ENCODE data around the gene ARG1. TPM values are rescaled to one million over a fixed set of nuclear protein-coding genes. Genes with fewer than 3 reads are reported as not detected.

The ARG1 gene
- total and polyA plus RNA-seq, 8 donors, result 0.30 to 2.2 (median 2.2) TPM; not detected in 5

- H3K27ac ChIP-seq, result no peak overlapping the region
- 56 to 76% (median 69%) methylated on average over 2 of the region's 2 CpGs for WGBS, 5 donors
- intact Hi-C loops (cut with DNase I; ENCODE audit: low total_unique reads), result no loop called here
- H3K36me3 ChIP-seq, result no peaks in the 10 kb centered on the region
- H3K4me1 ChIP-seq, result no peaks in the 10 kb centered on the region
- H3K27me3 ChIP-seq, result no peaks in the 10 kb centered on the region
- H3K4me3 ChIP-seq, result no peak overlapping the region
- H3K9me3 ChIP-seq, result no peaks in the 10 kb centered on the region
- no peak for TF ChIP-seq POLR2A (IDR thresholded peaks at IDR 0.05)
- TF ChIP-seq POLR2AphosphoS5 (IDR thresholded peaks at IDR 0.05), result no peak
- TF ChIP-seq, protein P1, sequence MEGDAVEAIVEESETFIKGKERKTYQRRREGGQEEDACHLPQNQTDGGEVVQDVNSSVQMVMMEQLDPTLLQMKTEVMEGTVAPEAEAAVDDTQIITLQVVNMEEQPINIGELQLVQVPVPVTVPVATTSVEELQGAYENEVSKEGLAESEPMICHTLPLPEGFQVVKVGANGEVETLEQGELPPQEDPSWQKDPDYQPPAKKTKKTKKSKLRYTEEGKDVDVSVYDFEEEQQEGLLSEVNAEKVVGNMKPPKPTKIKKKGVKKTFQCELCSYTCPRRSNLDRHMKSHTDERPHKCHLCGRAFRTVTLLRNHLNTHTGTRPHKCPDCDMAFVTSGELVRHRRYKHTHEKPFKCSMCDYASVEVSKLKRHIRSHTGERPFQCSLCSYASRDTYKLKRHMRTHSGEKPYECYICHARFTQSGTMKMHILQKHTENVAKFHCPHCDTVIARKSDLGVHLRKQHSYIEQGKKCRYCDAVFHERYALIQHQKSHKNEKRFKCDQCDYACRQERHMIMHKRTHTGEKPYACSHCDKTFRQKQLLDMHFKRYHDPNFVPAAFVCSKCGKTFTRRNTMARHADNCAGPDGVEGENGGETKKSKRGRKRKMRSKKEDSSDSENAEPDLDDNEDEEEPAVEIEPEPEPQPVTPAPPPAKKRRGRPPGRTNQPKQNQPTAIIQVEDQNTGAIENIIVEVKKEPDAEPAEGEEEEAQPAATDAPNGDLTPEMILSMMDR (IDR thresholded peaks at IDR 0.05), result no peak
- TF ChIP-seq EP300 (IDR thresholded peaks at IDR 0.05), result no peak
- DNase-seq, result no peak
Measured at GRCh38 chr6:131549811-131550210, 23.2 kb upstream of the ARG1 start.

- Histone ChIP-seq H3K27me3 (no peaks in the 10 kb centered on the region), H3K4me1 (no peaks in the 10 kb centered on the region), H3K27ac (no peak overlapping the region), H3K9me3 (no peaks in the 10 kb centered on the region), H3K4me3 (no peak overlapping the region), H3K36me3 (no peaks in the 10 kb centered on the region)
- intact Hi-C loops (cut with DNase I; ENCODE audit: low total_unique reads), result no loop called here
- DNase-seq, result no peak
- 77 to 89% (median 88%) methylated on average over 4 of the region's 4 CpGs for WGBS, 5 donors
- TF ChIP-seq POLR2AphosphoS5 (IDR thresholded peaks at IDR 0.05) (no peak), EP300 (IDR thresholded peaks at IDR 0.05) (no peak), POLR2A (IDR thresholded peaks at IDR 0.05) (no peak)
- TF ChIP-seq, protein P1 (IDR thresholded peaks at IDR 0.05), result no peak
Measured at GRCh38 chr6:131551902-131552301, 21.1 kb upstream of the ARG1 start.

- H3K9me3 ChIP-seq, result no peaks in the 10 kb centered on the region
- WGBS, 5 donors, result 83 to 92% (median 89%) methylated on average over 3 of the region's 3 CpGs
- no peaks in the 10 kb centered on the region for H3K27me3 ChIP-seq
Measured at GRCh38 chr6:131552572-131552971, 20.5 kb upstream of the ARG1 start.

GRCh38 chr6:131555992-131556391 is 17.0 kb upstream of the ARG1 start:
- Histone ChIP-seq H3K36me3 (no peaks in the 10 kb centered on the region), H3K9me3 (no peaks in the 10 kb centered on the region), H3K27me3 (no peaks in the 10 kb centered on the region), H3K4me1 (no peaks in the 10 kb centered on the region), H3K27ac (no peak overlapping the region), H3K4me3 (no peak overlapping the region)
- peak in 1 of 2 donors; percentile 22 for DNase-seq
- TF ChIP-seq POLR2A (IDR thresholded peaks at IDR 0.05), result no peak
- TF ChIP-seq POLR2AphosphoS5 (IDR thresholded peaks at IDR 0.05), result no peak
- TF ChIP-seq, protein P1 (IDR thresholded peaks at IDR 0.05), result no peak
- no peak for TF ChIP-seq EP300 (IDR thresholded peaks at IDR 0.05)
- intact Hi-C loops (cut with DNase I; ENCODE audit: low total_unique reads), result no loop called here

More at GRCh38 chr6:131552572-131552971, 20.5 kb upstream of the ARG1 start:
- H3K36me3 ChIP-seq, result no peaks in the 10 kb centered on the region
- H3K4me1 ChIP-seq, result no peaks in the 10 kb centered on the region
- no peak for DNase-seq
- intact Hi-C loops (cut with DNase I; ENCODE audit: low total_unique reads), result no loop called here
- H3K27ac ChIP-seq, result no peak overlapping the region
- no peak overlapping the region for H3K4me3 ChIP-seq
- no peak for TF ChIP-seq EP300 (IDR thresholded peaks at IDR 0.05)
- no peak for TF ChIP-seq POLR2AphosphoS5 (IDR thresholded peaks at IDR 0.05)
- TF ChIP-seq, protein P1 (IDR thresholded peaks at IDR 0.05), result no peak
